NK-92 (cell line): ENCODE data around the gene MICAL3.

Source experiments
- DNase-seq: peaks from one replicate; lab custom pipeline; 2025; ENCODE audit not compliant: unreplicated experiment; lab: John Stamatoyannopoulos, UW

The MICAL3 gene

GRCh38 chr22:17847360-17848078 is 176.8 kb downstream of the MICAL3 start:
- no peak for DNase-seq

GRCh38 chr22:17846326-17846992 is 177.9 kb downstream of the MICAL3 start:
- no peak for DNase-seq

- no peak for DNase-seq
These were observed 178.6 kb downstream of the MICAL3 start for GRCh38 chr22:17845790-17846189.

- DNase-seq = no peak
These were observed 179.0 kb downstream of the MICAL3 start for GRCh38 chr22:17845327-17845726.

GRCh38 chr22:17844150-17844549 is 180.2 kb downstream of the MICAL3 start:
- DNase-seq = no peak

- no peak for DNase-seq
These were observed 182.0 kb downstream of the MICAL3 start for GRCh38 chr22:17842386-17842785.

GRCh38 chr22:17841836-17842235 is 182.5 kb downstream of the MICAL3 start:
- DNase-seq = no peak

- DNase-seq = no peak
These were observed 186.0 kb downstream of the MICAL3 start for GRCh38 chr22:17838180-17838865.

- DNase-seq = no peak
These were observed 187.2 kb downstream of the MICAL3 start for GRCh38 chr22:17836992-17837742.

- DNase-seq = no peak
These were observed 189.1 kb downstream of the MICAL3 start for GRCh38 chr22:17835256-17835655.

GRCh38 chr22:17833489-17833888 is 190.9 kb downstream of the MICAL3 start:
- no peak for DNase-seq

GRCh38 chr22:17832665-17833064 is 191.7 kb downstream of the MICAL3 start:
- DNase-seq = no peak

- no peak for DNase-seq
These were observed 192.7 kb downstream of the MICAL3 start for GRCh38 chr22:17831501-17832251.

- no peak for DNase-seq
These were observed 194.1 kb downstream of the MICAL3 start for GRCh38 chr22:17830043-17830961.

GRCh38 chr22:17829695-17830042 is 194.7 kb downstream of the MICAL3 start:
- DNase-seq = no peak

GRCh38 chr22:17828502-17829080 is 195.8 kb downstream of the MICAL3 start:
- DNase-seq = no peak

- DNase-seq = no peak
These were observed 196.9 kb downstream of the MICAL3 start for GRCh38 chr22:17827466-17827865.

- DNase-seq = no peak
These were observed 198.3 kb downstream of the MICAL3 start for GRCh38 chr22:17825876-17826550.

- DNase-seq = no peak
These were observed 199.9 kb downstream of the MICAL3 start for GRCh38 chr22:17824457-17824856.
